ENCODE data around the gene OMA1.
A peak's percentile ranks its signal among the peaks of the same experiment; 100 is the strongest.
"Not testable (repeated sequence)": the region's sequence is repeated elsewhere in the genome, so short reads cannot be mapped to it uniquely, and the experiment has no call there.

OMA1 gene

DNA sequence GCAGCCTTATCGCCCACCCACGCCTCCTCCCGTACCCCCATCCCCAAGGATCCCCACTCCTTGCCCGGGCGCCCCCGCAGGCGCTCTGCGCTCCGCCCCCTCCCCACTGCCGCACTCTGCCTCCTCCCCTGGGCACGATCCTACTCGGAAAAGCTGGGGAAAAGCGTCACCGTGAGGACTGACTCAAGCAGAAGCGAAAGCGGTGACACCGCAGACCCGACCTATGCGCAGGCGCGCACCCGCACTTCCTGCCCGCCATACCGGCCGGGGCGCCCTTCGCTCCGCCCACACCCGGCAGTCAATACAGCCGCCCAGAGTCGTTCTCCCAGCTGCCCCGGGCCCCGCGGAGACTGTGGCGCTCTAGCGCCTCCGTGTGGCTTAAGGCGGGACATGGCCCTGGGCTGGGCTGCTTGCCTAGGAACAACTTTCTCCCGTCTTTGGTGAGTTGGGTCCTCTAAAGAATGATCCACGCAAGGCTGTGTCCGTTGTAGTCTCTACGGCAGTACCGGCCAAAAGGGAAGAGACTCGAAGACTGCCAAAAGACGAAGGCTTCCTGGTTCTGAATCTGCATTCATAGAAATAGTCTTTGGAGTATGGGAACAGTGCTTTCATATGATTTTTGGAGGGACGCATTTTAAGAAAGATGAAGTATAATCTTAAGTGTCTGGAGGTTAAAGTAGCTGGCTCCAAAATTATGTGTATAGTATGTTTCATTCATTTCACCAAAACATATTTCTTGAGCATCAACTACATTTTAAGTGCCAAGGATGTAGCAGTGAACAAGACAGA is at the start of gene OMA1:
Gene OMA1 (minus strand): TSS at position 207 of the 789 bp plus-strand sequence. CDS start 7,432 bp downstream, outside the sequence.
- DNase-seq (ENCODE audit: low read depth), result peak; percentile 96

DNA sequence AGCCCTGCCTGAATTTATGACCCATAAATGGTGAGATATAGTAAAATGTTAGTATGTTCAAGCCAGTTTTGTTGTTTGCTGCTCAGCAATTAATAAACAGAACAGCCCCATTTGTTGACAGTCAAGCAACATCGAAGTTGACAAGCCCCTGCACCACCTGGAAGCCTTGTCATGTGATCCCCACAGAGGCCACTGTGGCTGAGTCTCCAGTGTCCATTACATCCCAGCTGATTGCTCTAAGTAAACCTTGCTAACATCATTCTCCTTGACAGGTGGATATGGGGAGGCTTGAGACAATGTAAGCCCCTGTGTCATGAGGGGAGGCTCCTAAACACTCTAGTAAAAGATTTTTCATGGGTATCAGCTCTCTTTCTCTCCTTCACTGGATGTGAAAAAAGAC is 48.0 kb upstream of the OMA1 start:
- DNase-seq (ENCODE audit: low read depth), result no peak

DNA sequence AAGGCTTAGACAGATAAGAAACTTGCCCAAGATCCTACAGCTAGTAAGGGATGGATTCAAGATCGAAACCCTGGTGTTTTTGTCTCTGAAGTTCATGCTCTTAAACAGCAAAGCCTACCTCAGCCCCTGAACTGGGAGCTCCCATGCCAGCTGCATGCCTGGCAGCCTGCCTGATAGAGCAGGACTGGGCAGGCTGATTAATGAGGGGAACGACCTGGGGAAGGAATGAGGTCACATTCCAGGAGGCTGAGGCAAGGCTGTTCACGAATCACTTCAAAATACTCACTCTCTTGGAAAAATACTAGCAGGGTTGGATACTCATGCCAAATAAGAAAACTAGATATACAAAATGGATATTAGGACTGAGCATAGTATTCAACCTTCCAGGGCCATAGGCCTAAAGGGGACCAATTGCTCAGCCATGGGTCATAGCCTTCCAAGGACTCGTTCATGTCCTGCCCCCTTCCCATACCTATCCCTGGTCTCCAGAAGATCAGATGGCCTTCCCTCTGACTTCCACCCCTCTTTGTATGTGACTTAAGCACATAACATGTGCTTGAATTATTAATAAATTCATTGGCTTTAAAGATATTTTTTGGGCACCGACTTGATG is 46.1 kb upstream of the OMA1 start:
- DNase-seq (ENCODE audit: low read depth), result no peak

DNA sequence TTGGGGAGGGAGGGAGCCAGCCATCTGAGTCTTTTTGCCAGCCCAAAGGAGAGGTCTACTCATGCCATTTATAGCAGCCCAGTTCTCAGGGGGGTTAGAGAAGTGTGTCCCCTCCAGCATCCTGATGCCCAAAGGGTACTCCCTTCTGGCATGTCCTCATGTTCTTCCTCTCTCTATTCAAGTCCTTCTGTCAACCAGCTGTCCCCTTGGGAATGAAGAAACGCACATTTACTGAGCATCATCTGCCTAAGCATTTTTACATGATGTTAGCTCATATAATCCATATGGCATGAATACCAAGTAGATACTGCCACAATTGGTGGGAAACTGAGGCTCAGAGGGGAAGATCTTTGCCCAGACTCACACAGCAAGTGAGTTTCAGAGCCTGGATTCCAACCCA is 45.3 kb upstream of the OMA1 start:
- no peak for DNase-seq (ENCODE audit: low read depth)

DNA sequence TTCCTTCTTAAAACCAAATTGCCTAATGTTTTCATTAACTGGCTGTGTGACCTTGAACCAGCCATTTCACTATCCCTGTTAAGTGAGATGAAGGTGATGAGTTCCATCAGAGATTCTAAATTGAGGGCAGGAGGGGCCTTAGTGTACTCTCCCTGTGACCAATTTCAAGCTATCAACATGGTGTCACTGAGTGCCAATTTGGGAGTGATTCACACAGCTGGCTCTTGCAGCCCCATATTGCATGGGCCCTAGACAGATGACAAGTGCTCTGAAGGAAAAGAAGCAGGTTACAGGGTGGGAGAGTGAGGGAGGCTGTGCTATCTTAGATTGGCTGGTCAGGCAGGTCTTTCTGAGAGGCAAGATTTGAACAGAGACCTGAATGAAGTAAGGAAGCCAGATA is 43.5 kb upstream of the OMA1 start:
- no peak for DNase-seq (ENCODE audit: low read depth)

DNA sequence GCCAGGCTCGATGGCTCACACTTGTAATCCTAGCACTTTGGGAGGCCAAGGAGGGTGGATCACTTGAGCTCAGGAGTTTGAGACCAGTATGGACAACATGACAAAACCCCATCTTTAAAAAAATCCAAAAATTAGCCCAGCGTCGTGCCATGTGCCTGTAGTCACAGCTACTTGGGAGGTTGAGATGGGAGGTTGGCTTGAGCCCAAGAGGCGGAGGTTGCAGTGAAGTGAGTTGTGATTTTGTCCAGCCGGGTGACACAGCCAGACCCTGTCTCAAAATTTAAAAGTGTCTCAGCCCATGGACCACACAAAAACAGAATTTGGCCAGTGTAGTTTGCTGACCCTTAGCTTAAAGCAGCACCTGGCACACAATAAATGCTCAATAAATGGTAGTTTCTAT is 41.9 kb upstream of the OMA1 start:
- DNase-seq (ENCODE audit: low read depth), result no peak

DNA sequence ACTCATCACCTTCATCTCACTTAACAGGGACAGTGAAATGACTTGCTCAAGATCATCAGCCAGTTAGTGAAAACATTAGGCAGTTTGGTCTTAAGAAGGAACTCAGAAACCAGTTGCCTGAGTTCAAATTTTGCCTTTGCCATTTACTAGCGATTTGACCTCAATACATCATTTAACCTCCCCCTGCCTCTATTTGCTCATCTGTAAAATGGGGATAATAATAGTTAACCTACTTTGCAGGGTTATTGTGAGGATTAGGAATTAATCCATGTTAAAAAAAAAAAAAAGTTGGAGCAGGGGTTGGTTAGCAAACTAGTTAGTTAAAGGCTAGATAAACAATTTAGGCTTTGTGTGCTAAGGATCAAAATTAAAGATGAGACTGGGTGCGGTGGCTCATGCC is 41.1 kb upstream of the OMA1 start:
- no peak for DNase-seq (ENCODE audit: low read depth)

DNA sequence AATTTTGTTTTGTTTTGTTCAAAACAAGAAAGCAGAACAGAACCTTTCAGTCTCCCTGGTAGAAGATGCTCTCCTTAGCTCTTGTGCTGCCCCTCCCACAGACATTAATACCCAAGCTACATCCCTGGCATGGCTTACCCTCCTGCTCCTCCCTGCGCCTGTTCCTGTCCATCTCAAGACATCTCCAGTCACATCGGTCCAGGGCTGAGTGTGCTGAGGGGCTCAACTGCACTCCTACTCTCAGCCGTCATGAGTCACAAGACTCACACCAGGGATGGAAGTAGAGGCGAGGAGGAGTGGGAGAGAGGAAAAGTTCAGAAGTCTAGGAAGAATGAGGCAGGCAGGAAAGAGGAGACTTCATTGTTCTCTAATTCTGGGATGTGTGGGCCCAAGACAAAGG is 39.7 kb upstream of the OMA1 start:
- DNase-seq (ENCODE audit: low read depth), result no peak

DNA sequence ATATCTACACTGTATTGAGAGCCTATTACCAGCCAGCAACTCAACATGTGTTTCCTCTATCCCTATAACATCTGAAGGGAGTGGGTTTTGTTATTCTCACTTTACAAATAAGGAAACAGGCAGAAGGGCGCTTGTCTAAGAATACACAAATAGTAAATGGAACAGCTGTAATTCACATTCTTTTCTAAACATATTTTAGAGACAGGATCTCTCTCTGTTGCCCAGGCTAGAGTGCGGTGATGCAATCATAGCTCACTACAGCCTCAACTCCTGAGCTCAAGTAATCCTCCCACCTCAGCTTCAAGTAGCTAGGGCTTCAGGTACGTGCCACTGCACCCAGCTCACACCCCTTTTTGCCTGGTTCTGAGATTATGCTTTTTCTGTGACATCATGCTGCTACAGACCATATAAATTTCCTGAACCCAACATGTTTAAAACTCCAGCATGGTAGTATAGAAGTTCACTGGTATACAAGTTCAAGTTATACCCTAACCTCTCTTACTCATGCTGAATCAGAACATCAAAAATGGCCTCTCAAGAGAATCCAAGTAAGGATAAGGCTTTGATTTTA is 39.1 kb upstream of the OMA1 start:
- DNase-seq (ENCODE audit: low read depth), result no peak

DNA sequence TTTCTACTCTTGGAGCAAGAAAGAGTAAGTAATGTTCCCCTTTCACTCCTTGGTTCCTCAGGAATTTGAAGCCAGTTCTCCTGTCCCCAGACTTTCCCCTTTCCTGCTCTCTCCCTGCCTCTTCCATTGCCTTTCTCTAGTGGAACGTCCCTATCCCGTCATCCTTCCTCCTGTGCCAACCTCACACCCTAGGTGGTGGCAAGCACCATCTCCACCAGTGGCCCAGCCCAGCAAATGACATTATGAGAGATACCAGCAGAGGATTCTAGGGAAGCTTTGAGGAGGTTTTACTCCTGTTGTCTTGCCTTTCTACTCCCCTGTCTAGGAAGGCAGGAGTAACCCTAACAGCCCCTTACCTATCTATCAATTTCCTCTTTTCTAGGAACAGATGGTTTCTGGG is 38.6 kb upstream of the OMA1 start:
- no peak for DNase-seq (ENCODE audit: low read depth)

DNA sequence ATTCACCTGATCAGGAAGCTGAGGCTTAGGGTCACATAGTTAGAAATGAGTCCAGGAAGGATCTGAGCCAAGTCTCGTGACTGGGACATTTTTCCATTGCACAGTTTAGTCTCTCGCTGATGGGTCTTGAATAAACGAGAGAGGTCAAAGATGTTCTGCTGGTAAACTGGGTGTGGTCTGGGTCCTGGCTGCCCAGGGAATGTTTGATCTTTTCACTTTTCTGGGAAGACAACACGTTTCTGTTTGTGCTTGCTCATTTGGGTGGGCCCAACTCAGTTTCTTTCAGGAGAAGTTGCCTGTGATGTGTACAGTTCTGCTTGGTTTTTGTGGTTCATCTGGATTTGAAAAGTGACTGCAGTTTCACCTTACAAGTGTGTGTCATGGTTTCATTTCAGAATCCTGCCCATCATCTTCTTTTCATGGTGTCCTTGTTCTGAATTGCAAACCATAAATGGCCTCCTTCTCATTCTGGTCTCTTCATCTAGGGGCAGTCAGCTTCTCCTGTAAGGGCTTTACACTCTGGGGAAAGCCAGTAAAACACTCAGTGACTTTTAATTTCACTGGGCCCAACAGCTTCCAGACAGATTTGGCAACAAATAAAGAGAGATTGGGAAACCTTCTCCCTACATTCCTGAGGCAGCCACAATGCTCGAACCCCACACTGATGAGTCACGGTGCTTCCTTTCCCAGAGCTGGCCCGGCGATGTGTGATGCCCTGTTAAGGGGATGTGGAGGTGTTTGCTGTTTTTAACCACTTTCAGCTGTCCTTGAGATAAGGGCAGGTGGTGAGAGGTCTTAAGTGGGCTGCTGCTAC is 37.8 kb upstream of the OMA1 start:
- no peak for DNase-seq (ENCODE audit: low read depth)

DNA sequence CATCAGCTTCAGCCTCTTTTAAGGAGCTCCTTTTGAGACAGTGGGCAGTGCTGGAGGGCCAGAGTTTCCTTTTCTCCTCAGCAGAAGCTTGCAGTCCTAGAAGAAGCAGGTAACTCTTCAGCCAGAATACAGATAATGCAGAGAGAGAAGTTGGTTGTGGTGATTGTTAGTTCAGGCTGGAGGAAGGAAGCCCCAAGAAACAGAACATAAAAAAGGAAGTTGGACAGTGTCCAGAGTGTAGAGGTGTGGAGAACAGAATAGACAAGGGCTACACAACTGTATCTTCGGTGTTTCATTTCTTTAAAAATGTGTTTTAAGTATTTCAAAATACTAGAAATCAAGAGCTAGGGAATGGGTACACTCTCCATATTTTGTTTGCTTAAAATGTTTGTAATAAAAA is 37.0 kb upstream of the OMA1 start:
- no peak for DNase-seq (ENCODE audit: low read depth)

DNA sequence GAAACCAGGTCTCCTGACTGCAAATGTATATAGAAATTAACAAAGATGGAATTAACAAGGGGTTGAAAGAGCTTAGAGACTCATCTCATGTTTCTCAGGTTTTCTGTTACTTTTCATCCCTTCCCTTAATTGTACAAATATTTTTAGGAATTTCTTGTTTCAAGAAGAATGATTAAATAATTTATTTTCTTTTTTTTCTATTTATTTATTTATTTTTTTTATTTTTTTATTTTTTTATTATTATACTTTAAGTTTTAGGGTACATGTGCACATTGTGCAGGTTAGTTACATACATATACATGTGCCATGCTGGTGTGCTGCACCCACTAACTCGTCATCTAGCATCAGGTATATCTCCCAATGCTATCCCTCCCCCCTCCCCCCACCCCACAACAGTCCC is 35.6 kb upstream of the OMA1 start:
- DNase-seq (ENCODE audit: low read depth), result not testable (repeated sequence)

DNA sequence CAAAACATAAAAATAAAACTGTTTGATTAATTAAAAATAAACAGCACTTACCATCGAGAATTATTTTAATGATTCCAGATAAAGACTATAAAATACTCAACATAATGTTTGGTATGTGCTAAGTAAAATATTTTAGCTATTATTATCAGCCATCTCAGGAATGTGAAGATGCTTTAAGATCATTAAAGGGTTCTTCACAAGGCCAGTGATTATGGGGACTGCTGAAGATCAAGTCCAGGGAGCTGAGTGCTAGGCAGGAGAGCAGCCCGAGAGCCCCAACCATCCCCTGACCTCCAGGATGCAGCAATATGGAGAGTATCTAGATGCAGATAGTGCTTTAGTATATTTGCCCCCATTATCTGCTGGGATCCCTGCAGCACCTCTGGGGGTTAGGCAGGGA is 35.1 kb upstream of the OMA1 start:
- no peak for DNase-seq (ENCODE audit: low read depth)

DNA sequence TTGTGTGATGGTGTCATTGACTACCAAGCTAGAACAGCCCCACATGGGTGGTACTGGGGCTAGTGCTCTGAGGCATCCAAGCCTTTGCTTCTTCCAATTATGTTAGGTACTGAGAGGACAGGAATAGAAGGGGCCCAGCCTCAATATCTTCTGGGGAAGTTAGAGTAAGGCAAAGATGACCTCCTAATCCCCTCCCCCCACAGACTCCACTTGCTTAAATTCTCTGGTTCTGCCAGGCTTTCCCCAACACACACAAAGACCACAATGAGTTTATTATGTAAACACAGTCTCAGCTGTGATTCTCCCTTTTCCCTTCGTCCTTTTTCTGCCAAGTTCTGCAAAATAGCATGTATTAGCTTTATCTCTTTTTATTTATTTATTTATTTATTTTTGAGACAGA is 33.7 kb upstream of the OMA1 start:
- DNase-seq (ENCODE audit: low read depth), result no peak

DNA sequence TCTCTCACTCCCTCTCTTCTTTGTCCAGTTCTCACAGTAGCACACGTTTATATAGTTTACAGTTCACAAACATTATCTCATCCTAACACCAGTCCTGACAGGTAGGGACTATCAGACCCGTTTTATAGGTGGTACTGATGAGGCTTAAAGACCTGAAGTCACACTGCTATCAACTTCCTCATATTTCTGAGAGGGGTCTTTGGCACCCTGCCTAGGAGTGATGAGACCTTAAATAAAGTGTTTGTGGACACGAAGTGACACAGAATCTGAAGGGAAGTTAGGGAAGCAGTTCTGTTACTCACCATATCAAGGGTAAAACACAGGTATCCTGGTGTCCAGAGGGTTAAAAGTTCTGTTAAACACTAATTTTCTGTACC is 31.1 kb upstream of the OMA1 start:
- DNase-seq (ENCODE audit: low read depth), result no peak

DNA sequence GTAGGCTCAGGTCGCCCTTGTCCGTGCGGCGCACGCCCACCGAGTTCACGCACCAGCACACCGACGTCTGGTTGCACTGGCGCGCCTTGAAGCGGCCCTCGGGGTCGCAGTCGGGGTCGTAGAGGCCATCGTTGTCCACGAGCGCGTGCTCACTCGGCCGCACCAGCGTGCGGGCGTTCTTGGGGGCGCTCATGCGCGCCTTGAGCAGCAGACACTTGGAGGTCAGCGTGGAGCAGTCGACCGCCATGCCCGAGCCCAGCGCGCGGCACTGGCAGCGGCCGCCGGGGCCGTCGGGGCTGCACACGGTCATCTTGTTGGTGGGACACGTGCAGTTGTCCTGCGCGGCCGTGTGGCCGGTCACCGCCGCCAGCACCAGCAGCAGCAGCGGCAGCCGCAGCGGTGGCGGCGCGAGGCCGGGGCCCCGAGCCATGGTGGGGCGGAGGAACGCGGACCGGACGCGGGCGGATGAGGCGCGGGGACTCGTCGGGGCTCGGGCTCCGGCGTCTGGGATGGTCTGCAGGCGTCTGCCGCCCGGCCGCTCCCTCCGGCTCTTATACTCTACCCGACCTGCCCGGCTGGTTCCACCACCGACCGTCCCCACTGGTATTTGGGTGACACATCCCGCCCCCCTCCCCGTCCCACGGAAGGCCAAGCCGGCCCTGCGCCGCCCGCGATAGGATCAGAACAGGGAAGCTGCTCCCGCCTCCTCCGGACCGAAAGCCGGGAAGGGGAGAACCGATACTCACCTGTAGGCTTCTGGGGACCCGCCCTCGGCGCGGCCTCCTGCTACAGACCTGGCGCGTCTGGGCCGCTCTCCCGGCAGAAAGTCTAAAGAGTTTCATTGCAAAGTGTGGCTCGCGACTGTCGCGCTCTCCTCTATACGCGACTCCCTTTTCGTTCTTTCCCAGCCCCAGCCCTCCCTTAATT is 30.5 kb upstream of the OMA1 start, which contains the start of gene TACSTD2:
Gene TACSTD2 (minus strand): TSS at position 526 of the 927 bp plus-strand sequence. CDS start 96 bp downstream, at position 430.
- DNase-seq (ENCODE audit: low read depth), result no peak

DNA sequence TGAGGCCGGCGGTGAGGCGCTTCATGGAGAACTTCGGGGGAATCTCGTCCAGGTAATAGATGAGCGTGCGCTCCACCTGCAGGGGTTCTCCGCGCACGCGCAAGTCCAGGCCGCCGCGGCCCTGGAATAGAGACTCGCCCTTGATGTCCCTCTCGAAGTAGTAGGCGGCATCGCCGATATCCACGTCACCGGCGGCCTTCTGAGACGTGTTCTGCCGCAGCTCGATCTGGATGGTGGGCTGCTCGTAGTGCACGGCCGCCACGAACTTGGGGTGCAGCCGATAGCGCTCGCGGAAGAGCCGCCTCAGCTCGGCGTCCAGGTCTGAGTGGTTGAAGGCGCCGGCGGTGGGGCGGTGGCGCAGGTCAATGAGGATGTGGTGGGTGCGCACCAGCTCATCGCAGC is 29.8 kb upstream of the OMA1 start:
- DNase-seq (ENCODE audit: low read depth), result no peak

DNA sequence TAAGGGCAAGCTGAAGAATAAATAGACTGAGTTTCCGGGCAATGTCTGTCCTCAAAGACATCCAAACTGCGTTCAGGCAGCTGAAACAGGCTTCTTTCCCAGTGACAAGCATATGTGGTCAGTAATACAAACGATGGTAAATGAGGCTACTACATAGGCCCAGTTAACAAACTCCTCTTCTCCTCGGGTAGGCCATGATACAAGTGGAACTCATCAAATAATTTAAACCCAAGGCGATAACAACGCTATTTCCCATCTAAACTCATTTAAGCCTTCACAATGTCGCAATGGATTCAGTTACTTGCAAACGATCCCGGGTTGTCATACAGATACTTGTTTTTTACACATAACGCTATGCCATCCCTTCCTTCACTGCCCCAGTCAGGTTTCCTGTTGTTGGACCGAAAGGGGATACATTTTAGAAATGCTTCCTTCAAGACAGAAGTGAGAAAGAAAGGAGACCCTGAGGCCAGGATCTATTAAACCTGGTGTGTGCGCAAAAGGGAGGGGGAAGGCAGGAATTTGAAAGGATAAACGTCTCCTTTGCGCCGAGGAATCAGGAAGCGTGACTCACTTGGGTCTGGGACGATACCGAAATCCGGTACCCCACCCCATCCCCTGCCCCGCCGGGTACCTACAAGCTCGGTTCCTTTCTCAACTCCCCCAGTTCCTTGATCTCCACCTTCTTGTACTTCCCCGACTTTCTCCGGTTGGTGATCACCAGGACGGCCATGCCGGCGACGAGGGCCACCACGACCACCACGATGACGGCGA is 29.2 kb upstream of the OMA1 start:
- DNase-seq (ENCODE audit: low read depth), result no peak

DNA sequence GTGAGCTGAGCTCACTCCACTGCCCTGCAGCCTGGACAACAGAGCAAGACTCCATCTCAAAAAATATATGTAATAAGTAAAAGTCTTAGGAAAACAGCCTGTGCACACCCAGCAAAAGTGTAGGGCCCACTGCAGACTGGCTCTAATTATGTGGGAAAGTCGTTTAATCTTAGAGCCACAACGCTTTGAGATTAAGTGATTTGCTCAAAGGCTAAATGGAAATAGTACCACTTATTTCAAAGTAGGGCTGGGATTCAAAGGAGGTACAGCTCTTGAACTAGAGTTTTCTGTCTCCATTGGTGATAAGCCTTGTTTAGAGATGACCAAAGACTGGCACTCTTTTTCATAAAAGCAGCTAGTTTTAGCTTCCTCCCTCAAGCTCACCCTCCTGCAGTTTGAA is 28.3 kb upstream of the OMA1 start:
- DNase-seq (ENCODE audit: low read depth), result no peak

Measured in stimulated activated CD8-positive, alpha-beta memory T cell treated with anti-CD3 and anti-CD28 coated beads, Interleukin-15, amount 100 ng/mL, for 24 hours (primary cell).